Osteoblast (primary cell): Measurements from ENCODE around the gene CFAP126. TPM values are rescaled to one million over a fixed set of nuclear protein-coding genes. Genes with fewer than 3 reads are reported as not detected.
"Not testable (repeated sequence)": the region's sequence is repeated elsewhere in the genome, so short reads cannot be mapped to it uniquely, and the experiment has no call there.

Source experiments
- DNase-seq: peaks from one replicate; pipeline ENCODE4 v3.0.0; 2011; ENCODE audit warnings: low spot score, mixed read lengths; ENCODE audit not compliant: insufficient read length; ENCODE audit errors: missing footprints
- H2AFZ ChIP-seq: 2 replicates; pipeline ENCODE4 v1.6.0; 2011; ENCODE audit warnings: mild to moderate bottlenecking, low read length
- H3K27ac ChIP-seq: 2 replicates; pipeline ENCODE4 v1.5.1; 2011; ENCODE audit warnings: mild to moderate bottlenecking, low read depth, low read length, moderate library complexity
- H3K27me3 ChIP-seq: 2 replicates; pipeline ENCODE4 v1.6.0; 2012; ENCODE audit warnings: mild to moderate bottlenecking, control low read depth, inconsistent platforms, low read length, moderate library complexity; ENCODE audit not compliant: insufficient read depth
- H3K36me3 ChIP-seq: 2 replicates; pipeline ENCODE4 v1.5.1; 2011; ENCODE audit warnings: mild to moderate bottlenecking, low read length, control low read depth, moderate library complexity; ENCODE audit not compliant: insufficient read depth
- H3K4me1 ChIP-seq: 2 replicates; pipeline ENCODE4 v1.5.1; 2011; ENCODE audit warnings: mild to moderate bottlenecking, low read length, control low read depth, moderate library complexity; ENCODE audit not compliant: insufficient read depth
- H3K4me2 ChIP-seq: 2 replicates; pipeline ENCODE4 v1.6.0; 2011; ENCODE audit warnings: mild to moderate bottlenecking, low read length; ENCODE audit not compliant: insufficient read depth
- H3K4me3 ChIP-seq: fragments of 200-600 bp; sonication (generic); 3 replicates; pipeline ENCODE4 v1.5.1; 2012; ENCODE audit warnings: mild to moderate bottlenecking, low read length, inconsistent platforms; ENCODE audit not compliant: insufficient read depth
- H3K79me2 ChIP-seq: 2 replicates; pipeline ENCODE4 v1.6.0; 2012; ENCODE audit warnings: mild to moderate bottlenecking, low read length, control low read depth, inconsistent platforms; ENCODE audit not compliant: insufficient read depth
- H3K9me3 ChIP-seq: 2 replicates; pipeline ENCODE4 v1.5.1; 2011; ENCODE audit warnings: low read depth, low read length, control low read depth
- H4K20me1 ChIP-seq: 2 replicates; pipeline ENCODE4 v1.6.0; 2012; ENCODE audit warnings: mild to moderate bottlenecking, low read length, control low read depth; ENCODE audit not compliant: insufficient read depth
- CTCF ChIP-seq: IDR thresholded peaks from 2 replicates; pipeline ENCODE4 v1.5.1; 2011; ENCODE audit warnings: mild to moderate bottlenecking, low read depth, low read length, moderate library complexity; ENCODE audit errors: extremely low read depth
- total RNA-seq: library from RNA; depleted of rRNA; stranded (reverse); fragments of >200 nt; gene quantifications from 2 replicates; pipeline ENCODE4 v1.2.3, GENCODE V29; 2012

CFAP126 gene
- total RNA-seq, 1 donor, result not detected

- no peak for DNase-seq
- Histone ChIP-seq H3K4me3 (no peak overlapping the region), H3K4me2 (no peak overlapping the region), H3K36me3 (no peaks in the 10 kb centered on the region), H3K4me1 (no peaks in the 10 kb centered on the region), H3K9me3 (no peaks in the 10 kb centered on the region), H3K79me2 (no peaks in the 10 kb centered on the region), H4K20me1 (no peaks in the 10 kb centered on the region), H3K27me3 (no peaks in the 10 kb centered on the region), H2AFZ (no peak overlapping the region), H3K27ac (no peak overlapping the region)
- TF ChIP-seq CTCF, result no peak
Observed at GRCh38 chr1:161407451-161407985, 39.8 kb upstream of the CFAP126 start.

GRCh38 chr1:161406551-161406950 is 38.9 kb upstream of the CFAP126 start:
- H3K4me2 ChIP-seq, H3K27me3 ChIP-seq, H3K27ac ChIP-seq, H3K36me3 ChIP-seq, H3K4me1 ChIP-seq, H3K79me2 ChIP-seq, DNase-seq, H2AFZ ChIP-seq, H3K9me3 ChIP-seq, H3K4me3 ChIP-seq, H4K20me1 ChIP-seq: not testable (repeated sequence)

- peaks cover 4% of the 10 kb centered on the region for H3K4me1 ChIP-seq
- H3K27me3 ChIP-seq, result no peaks in the 10 kb centered on the region
- no peaks in the 10 kb centered on the region for H3K36me3 ChIP-seq
- no peak for TF ChIP-seq CTCF
- H4K20me1 ChIP-seq, result no peaks in the 10 kb centered on the region
- no peaks in the 10 kb centered on the region for H3K9me3 ChIP-seq
- H3K4me2 ChIP-seq, result no peak overlapping the region
- no peak overlapping the region for H3K27ac ChIP-seq
- H3K79me2 ChIP-seq, result no peaks in the 10 kb centered on the region
- no peak overlapping the region for H2AFZ ChIP-seq
- DNase-seq, result no peak
- H3K4me3 ChIP-seq, result no peak overlapping the region
Observed at GRCh38 chr1:161404051-161404597, 36.4 kb upstream of the CFAP126 start.

- Histone ChIP-seq H4K20me1 (no peaks in the 10 kb centered on the region), H2AFZ (no peak overlapping the region), H3K4me3 (no peak overlapping the region), H3K36me3 (no peaks in the 10 kb centered on the region), H3K4me1 (peaks cover 8% of the 10 kb centered on the region), H3K27me3 (no peaks in the 10 kb centered on the region), H3K4me2 (no peak overlapping the region), H3K79me2 (no peaks in the 10 kb centered on the region), H3K9me3 (no peaks in the 10 kb centered on the region), H3K27ac (no peak overlapping the region)
- DNase-seq, result no peak
- no peak for TF ChIP-seq CTCF
Observed at GRCh38 chr1:161402446-161402845, 34.8 kb upstream of the CFAP126 start.
